ENCODE results near the gene RGS17.

The RGS17 gene

DNA sequence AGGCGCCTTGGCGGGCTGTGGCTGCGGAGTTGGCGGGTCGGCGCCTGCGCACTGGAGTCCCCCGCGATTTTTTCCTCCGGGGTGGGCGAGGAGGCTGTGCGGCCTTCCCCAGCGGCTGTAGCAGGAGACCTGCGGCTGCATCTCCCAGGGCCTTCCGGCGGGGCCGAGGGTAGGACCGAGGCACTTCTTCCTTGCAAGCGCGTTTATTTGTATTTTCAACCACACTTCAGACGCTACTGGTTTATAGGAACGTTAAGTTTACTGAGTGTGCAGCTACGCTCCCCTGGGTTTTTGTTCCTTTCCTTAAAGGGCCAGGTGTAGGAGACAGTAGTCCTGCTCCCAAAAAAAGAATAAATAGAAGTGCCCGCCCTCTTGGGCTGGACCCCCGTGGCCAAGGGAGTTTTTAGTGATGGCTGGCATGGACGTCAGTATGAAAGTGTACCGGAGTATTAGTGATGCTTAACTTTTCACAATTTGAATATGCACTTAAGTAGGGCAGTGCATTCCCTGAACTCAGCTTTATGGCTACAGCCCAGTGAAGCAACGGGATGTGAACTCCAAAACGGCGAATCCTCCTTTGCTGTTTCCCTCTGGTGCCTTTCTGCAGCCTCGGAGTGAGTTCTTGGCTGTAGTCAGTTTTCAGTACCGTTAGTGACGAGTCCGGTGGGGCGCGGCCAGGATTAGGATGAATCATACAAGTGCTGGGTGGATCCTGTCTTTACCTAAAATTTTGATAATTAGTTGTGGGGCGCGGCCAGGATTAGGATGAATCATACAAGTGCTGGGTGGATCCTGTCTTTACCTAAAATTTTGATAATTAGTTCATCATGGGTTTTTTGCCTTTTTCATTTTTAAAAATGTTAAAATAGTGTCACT lies 147.2 kb downstream of the RGS17 start:
- no peaks in the 10 kb centered on the region for H3K36me3 ChIP-seq (ENCODE audit: control insufficient read depth in 5 of 5, insufficient read depth in 5 of 5, low read length in 5 of 5)
- H3K9ac ChIP-seq (ENCODE audit: low read length in 5 of 5): peak overlapping the region; percentile 68 to 97 (median 86)
- no peaks in the 10 kb centered on the region for H3K9me3 ChIP-seq (ENCODE audit: control insufficient read depth in 5 of 5, low read length in 5 of 5)
- H3K4me1 ChIP-seq (ENCODE audit: control insufficient read depth in 5 of 5, insufficient read depth in 5 of 5, low read length in 5 of 5): peaks cover 2 to 25% (median 23%) of the 10 kb centered on the region in 5 donors
- H3K27ac ChIP-seq (ENCODE audit: low read depth, low read length): peak overlapping the region; percentile 90
- peaks cover 0 to 3% (median 0%) of the 10 kb centered on the region in 5 donors for H3K27me3 ChIP-seq (ENCODE audit: control insufficient read depth in 5 of 5, insufficient read depth in 4 of 5, low read length in 5 of 5)
- peak overlapping the region; percentile 79 to 94 (median 85) for H3K4me3 ChIP-seq (ENCODE audit: low read depth in 1 of 5, low read length in 5 of 5)

DNA sequence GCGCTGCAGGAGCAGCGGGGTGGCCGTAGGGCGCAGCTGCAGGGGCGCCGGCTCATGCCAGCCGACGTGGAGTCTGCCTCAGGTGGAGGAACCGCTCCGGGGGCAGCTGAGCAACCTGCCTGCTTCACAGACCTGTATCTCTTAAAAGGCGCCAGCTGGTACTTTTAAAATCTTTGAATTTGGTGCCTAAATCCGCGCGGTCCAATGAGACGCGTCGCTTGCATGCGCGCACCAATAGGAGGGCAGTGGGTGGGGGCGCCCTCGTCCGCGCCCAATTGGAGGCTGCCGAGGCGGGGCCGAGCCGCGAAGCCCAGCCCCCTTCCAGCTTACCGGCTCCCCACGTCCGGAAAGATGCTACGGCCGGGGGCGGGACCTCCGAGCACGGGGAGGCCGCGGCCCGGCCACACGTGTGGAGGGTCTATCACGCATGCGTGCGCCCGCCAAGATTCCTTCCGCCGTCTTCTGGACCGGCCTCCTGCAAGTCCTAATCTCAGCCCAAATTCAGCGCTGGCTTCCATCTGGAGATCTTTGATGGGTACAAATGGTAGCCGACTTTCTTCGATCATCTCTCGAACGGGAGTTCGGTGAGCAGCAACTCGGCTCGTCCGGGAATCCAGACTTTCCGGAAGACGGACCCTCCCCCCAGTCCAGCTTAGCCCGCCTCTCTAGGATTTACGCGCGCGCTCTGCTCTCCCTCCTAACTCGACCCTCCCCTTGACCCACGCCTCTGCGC lies 148.0 kb downstream of the RGS17 start, which contains the start of gene FBXO5:
Gene FBXO5, minus strand, starts transcription at position 138 of the 733 bp plus-strand sequence. Its CDS starts 82 bp downstream, at position 56.
- peak within 1 kb of the TSS; percentile 90 for H3K27ac ChIP-seq (ENCODE audit: low read depth, low read length)
- no peaks in the 10 kb centered on the region for H3K9me3 ChIP-seq (ENCODE audit: control insufficient read depth in 5 of 5, low read length in 5 of 5)
- H3K9ac ChIP-seq (ENCODE audit: low read length in 5 of 5): peak within 1 kb of the TSS; percentile 68 to 97 (median 86)

DNA sequence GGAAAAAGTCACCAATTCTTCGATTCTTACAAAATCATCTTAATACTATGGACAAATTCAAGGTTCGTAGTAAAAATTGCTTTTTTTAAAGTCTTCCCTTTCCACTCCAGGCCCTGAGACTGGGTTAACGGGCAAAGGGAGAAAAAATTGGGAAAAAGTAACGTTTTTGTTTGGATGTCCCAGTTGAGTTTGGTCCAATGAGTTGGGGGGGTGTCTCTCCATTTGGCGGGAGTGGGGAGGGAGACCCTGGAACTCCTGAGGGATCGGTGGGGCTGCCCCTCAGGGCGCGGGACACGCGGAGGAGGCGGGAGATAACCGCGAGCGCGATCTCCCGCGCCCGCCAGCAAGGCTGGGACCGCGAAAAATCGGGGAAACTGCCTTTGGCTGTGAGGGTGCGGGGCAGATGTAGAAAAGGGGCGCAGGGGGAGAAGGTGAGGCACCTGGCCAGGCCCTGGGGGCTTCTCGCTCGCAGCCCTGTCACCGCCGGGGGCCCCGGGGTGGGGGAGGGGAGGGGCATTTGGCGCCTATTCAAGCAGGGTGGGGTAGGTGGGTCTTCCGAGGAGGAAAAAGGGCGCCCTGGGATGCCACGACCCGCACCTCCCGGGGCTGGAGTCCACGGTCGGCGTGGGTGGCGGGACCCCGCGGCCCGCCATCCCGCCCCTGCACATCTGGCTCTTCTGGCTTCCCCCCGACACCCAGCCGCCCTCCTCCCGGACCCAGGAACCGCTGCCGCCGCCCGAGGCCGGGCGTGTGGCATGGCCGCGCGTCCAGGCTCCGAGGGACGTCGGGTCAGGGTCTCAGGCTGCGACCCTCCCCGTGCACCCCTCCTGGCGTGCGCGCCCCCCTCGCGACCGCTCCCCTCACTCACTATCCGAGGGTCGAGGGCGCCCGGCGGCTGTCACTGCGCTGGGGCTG lies 148.8 kb downstream of the RGS17 start:
- no peak overlapping the region for H3K9ac ChIP-seq (ENCODE audit: low read length in 5 of 5)
- H3K4me1 ChIP-seq (ENCODE audit: control insufficient read depth in 5 of 5, insufficient read depth in 5 of 5, low read length in 5 of 5): peaks cover 2 to 25% (median 23%) of the 10 kb centered on the region in 5 donors
- H3K27me3 ChIP-seq (ENCODE audit: control insufficient read depth in 5 of 5, insufficient read depth in 4 of 5, low read length in 5 of 5): peaks cover 0 to 3% (median 0%) of the 10 kb centered on the region in 5 donors
- no peaks in the 10 kb centered on the region for H3K9me3 ChIP-seq (ENCODE audit: control insufficient read depth in 5 of 5, low read length in 5 of 5)
- H3K4me3 ChIP-seq (ENCODE audit: low read depth in 1 of 5, low read length in 5 of 5): peak overlapping the region in 4 of 5 donors; percentile 70 to 85 (median 79)
- H3K36me3 ChIP-seq (ENCODE audit: control insufficient read depth in 5 of 5, insufficient read depth in 5 of 5, low read length in 5 of 5): no peaks in the 10 kb centered on the region
- no peak overlapping the region for H3K27ac ChIP-seq (ENCODE audit: low read depth, low read length)

More for the DNA sequence above, 148.0 kb downstream of the RGS17 start, which contains the start of gene FBXO5:
- Histone ChIP-seq H3K36me3 (ENCODE audit: control insufficient read depth in 5 of 5, insufficient read depth in 5 of 5, low read length in 5 of 5) (no peaks in the 10 kb centered on the region), H3K4me3 (ENCODE audit: low read depth in 1 of 5, low read length in 5 of 5) (peak within 1 kb of the TSS; percentile 79 to 94 (median 85)), H3K4me1 (ENCODE audit: control insufficient read depth in 5 of 5, insufficient read depth in 5 of 5, low read length in 5 of 5) (peaks cover 2 to 25% (median 23%) of the 10 kb centered on the region in 5 donors), H3K27me3 (ENCODE audit: control insufficient read depth in 5 of 5, insufficient read depth in 4 of 5, low read length in 5 of 5) (peaks cover 0 to 3% (median 0%) of the 10 kb centered on the region in 5 donors)

DNA sequence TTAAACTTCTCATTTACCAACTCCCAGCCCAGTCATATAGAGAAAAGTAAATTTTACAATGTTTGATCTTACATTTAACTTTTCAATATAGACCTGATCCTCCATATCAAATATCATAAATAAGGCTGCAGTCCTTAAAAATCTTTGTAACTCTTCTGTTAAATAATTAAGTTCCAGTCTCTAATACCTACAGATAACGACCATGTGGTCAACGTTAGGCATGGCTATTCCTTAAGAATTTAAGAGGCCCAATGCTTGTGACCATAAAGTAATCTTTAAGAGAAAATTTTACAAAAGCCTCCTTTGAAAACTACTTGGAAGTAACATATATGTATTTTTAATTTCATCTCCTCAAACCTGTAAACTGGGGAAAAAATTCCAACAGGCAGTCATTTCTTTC lies 149.9 kb downstream of the RGS17 start:
- H3K36me3 ChIP-seq (ENCODE audit: control insufficient read depth in 5 of 5, insufficient read depth in 5 of 5, low read length in 5 of 5): no peaks in the 10 kb centered on the region
- no peak overlapping the region for H3K27ac ChIP-seq (ENCODE audit: low read depth, low read length)
- peaks cover 0 to 3% (median 0%) of the 10 kb centered on the region in 5 donors for H3K27me3 ChIP-seq (ENCODE audit: control insufficient read depth in 5 of 5, insufficient read depth in 4 of 5, low read length in 5 of 5)
- H3K9me3 ChIP-seq (ENCODE audit: control insufficient read depth in 5 of 5, low read length in 5 of 5): no peaks in the 10 kb centered on the region
- no peak overlapping the region for H3K9ac ChIP-seq (ENCODE audit: low read length in 5 of 5)
- no peak overlapping the region for H3K4me3 ChIP-seq (ENCODE audit: low read depth in 1 of 5, low read length in 5 of 5)
- H3K4me1 ChIP-seq (ENCODE audit: control insufficient read depth in 5 of 5, insufficient read depth in 5 of 5, low read length in 5 of 5): peaks cover 2 to 25% (median 23%) of the 10 kb centered on the region in 5 donors

DNA sequence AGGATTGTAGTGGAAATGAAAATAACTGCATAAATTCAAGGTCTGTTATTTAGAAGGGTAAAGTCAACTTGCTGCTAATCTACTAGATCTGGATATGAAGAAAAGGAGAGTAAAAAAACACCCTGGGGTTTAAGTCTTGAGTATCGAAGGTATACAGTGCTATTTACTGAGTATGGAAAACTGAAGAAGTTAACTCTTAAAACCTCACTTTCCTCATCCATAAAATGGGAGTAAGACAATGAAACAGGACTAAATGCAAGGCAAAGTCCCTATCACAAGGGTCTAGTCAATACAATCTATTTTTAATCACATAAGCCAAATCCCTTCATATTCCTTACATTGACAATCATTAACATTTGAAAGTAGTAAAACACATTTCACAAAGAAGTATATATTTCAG lies 150.4 kb downstream of the RGS17 start:
- H3K4me3 ChIP-seq (ENCODE audit: low read depth in 1 of 5, low read length in 5 of 5): no peak overlapping the region
- H3K4me1 ChIP-seq (ENCODE audit: control insufficient read depth in 5 of 5, insufficient read depth in 5 of 5, low read length in 5 of 5): peaks cover 2 to 25% (median 23%) of the 10 kb centered on the region in 5 donors
- H3K36me3 ChIP-seq (ENCODE audit: control insufficient read depth in 5 of 5, insufficient read depth in 5 of 5, low read length in 5 of 5): no peaks in the 10 kb centered on the region
- no peak overlapping the region for H3K27ac ChIP-seq (ENCODE audit: low read depth, low read length)
- no peak overlapping the region for H3K9ac ChIP-seq (ENCODE audit: low read length in 5 of 5)
- peaks cover 0 to 3% (median 0%) of the 10 kb centered on the region in 5 donors for H3K27me3 ChIP-seq (ENCODE audit: control insufficient read depth in 5 of 5, insufficient read depth in 4 of 5, low read length in 5 of 5)
- no peaks in the 10 kb centered on the region for H3K9me3 ChIP-seq (ENCODE audit: control insufficient read depth in 5 of 5, low read length in 5 of 5)

DNA sequence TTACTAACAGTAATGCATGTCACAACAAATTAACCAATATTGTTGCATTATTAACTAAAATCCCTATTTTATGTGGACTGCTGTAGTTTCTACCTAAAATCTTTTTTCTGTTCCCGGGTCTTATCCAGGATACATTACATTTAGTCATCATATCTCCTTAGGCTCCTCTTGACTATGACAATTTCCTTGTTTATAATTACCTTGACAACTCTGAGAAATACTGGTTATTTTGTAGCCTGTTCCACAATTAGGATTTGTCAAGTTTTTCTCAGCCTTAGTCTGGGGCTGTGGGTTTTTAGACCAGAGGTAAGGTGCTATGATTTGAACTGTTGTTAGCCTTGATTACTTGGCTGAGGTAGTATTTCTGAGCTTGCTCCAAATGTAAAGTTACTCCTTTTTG lies 152.0 kb downstream of the RGS17 start:
- Histone ChIP-seq H3K4me1 (ENCODE audit: control insufficient read depth in 5 of 5, insufficient read depth in 5 of 5, low read length in 5 of 5) (peaks cover 2 to 18% (median 16%) of the 10 kb centered on the region in 5 donors), H3K36me3 (ENCODE audit: control insufficient read depth in 5 of 5, insufficient read depth in 5 of 5, low read length in 5 of 5) (peaks cover 0 to 3% (median 0%) of the 10 kb centered on the region in 5 donors), H3K9ac (ENCODE audit: low read length in 5 of 5) (no peak overlapping the region), H3K27me3 (ENCODE audit: control insufficient read depth in 5 of 5, insufficient read depth in 4 of 5, low read length in 5 of 5) (peaks cover 0 to 3% (median 0%) of the 10 kb centered on the region in 5 donors), H3K27ac (ENCODE audit: low read depth, low read length) (no peak overlapping the region), H3K4me3 (ENCODE audit: low read depth in 1 of 5, low read length in 5 of 5) (no peak overlapping the region), H3K9me3 (ENCODE audit: control insufficient read depth in 5 of 5, low read length in 5 of 5) (no peaks in the 10 kb centered on the region)

DNA sequence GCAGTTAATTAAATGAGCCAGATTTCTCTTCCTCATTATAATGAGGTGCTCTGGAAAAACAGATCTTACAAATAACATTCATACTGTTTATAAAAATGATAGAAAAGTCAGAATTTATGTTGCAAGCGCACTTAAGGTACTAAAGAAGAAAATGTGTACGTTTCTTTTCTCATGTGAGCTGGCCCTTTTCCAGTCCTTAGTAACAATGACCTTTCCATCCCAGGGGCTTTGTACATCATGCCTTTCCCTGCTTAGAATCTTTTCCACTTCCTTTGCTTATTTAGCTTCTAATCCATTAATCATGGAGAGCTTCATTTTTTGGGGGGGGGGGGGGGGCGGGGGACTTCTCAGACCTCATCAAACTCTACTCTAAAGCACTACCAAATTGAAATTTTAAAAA lies 153.0 kb downstream of the RGS17 start:
- no peak overlapping the region for H3K9ac ChIP-seq (ENCODE audit: low read length in 5 of 5)
- peaks cover 0 to 3% (median 0%) of the 10 kb centered on the region in 5 donors for H3K27me3 ChIP-seq (ENCODE audit: control insufficient read depth in 5 of 5, insufficient read depth in 4 of 5, low read length in 5 of 5)
- no peaks in the 10 kb centered on the region for H3K9me3 ChIP-seq (ENCODE audit: control insufficient read depth in 5 of 5, low read length in 5 of 5)

DNA sequence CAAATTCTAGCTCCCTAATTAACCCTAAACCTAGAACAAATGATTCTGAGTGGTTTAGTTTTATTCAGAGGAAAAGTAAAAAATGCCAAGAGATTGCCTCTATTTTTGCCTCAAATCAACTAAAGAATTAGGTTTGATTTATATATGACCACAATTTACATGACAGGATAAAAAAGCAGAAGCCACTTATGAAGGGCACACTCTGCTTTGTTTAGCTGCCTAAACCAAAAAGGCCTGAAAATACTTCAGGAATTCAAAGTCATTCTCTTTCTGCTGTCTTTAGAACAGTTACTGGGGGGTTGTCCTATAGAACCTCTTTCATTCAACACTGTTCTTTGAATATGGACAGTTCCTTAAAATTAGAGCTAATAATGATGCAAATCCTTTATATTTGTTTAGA lies 153.5 kb downstream of the RGS17 start:
- Histone ChIP-seq H3K9me3 (ENCODE audit: control insufficient read depth in 5 of 5, low read length in 5 of 5) (no peaks in the 10 kb centered on the region), H3K36me3 (ENCODE audit: control insufficient read depth in 5 of 5, insufficient read depth in 5 of 5, low read length in 5 of 5) (peaks cover 0 to 9% (median 3%) of the 10 kb centered on the region in 5 donors), H3K4me1 (ENCODE audit: control insufficient read depth in 5 of 5, insufficient read depth in 5 of 5, low read length in 5 of 5) (peaks cover 0 to 9% (median 7%) of the 10 kb centered on the region in 5 donors)

More for the DNA sequence above, 153.0 kb downstream of the RGS17 start:
- H3K27ac ChIP-seq (ENCODE audit: low read depth, low read length): no peak overlapping the region
- no peak overlapping the region for H3K4me3 ChIP-seq (ENCODE audit: low read depth in 1 of 5, low read length in 5 of 5)
- peaks cover 0 to 5% (median 3%) of the 10 kb centered on the region in 5 donors for H3K36me3 ChIP-seq (ENCODE audit: control insufficient read depth in 5 of 5, insufficient read depth in 5 of 5, low read length in 5 of 5)
- peaks cover 0 to 12% (median 10%) of the 10 kb centered on the region in 5 donors for H3K4me1 ChIP-seq (ENCODE audit: control insufficient read depth in 5 of 5, insufficient read depth in 5 of 5, low read length in 5 of 5)

DNA sequence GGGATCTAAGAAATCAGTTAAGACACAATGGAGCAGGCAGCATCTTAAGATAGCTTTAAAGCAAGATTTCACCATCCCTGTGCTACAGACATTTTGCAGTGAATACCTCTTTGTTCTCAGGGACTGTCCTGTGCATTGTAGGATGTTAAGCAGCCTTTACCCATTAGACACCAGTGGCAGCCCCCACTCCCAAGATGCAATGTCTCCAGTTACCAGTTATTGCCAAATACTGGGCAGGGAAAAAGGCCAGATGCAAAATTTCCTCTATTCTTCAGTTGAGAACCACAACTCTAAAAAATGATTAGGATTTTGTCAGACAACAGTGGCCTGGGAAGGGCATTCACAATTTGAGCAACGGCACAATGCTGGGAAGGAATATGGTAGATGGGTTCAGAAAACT lies 154.3 kb downstream of the RGS17 start:
- peaks cover 3 to 15% (median 4%) of the 10 kb centered on the region in 5 donors for H3K36me3 ChIP-seq (ENCODE audit: control insufficient read depth in 5 of 5, insufficient read depth in 5 of 5, low read length in 5 of 5)
- H3K9me3 ChIP-seq (ENCODE audit: control insufficient read depth in 5 of 5, low read length in 5 of 5): no peaks in the 10 kb centered on the region
- H3K27me3 ChIP-seq (ENCODE audit: control insufficient read depth in 5 of 5, insufficient read depth in 4 of 5, low read length in 5 of 5): no peaks in the 10 kb centered on the region
- H3K4me1 ChIP-seq (ENCODE audit: control insufficient read depth in 5 of 5, insufficient read depth in 5 of 5, low read length in 5 of 5): peaks cover 0 to under 1% (median 0%) of the 10 kb centered on the region in 5 donors
- no peak overlapping the region for H3K4me3 ChIP-seq (ENCODE audit: low read depth in 1 of 5, low read length in 5 of 5)
- no peak overlapping the region for H3K27ac ChIP-seq (ENCODE audit: low read depth, low read length)
- H3K9ac ChIP-seq (ENCODE audit: low read length in 5 of 5): no peak overlapping the region

More for the DNA sequence above, 153.5 kb downstream of the RGS17 start:
- H3K27ac ChIP-seq (ENCODE audit: low read depth, low read length): no peak overlapping the region
- H3K27me3 ChIP-seq (ENCODE audit: control insufficient read depth in 5 of 5, insufficient read depth in 4 of 5, low read length in 5 of 5): peaks cover 0 to 3% (median 0%) of the 10 kb centered on the region in 5 donors
- H3K4me3 ChIP-seq (ENCODE audit: low read depth in 1 of 5, low read length in 5 of 5): no peak overlapping the region
- no peak overlapping the region for H3K9ac ChIP-seq (ENCODE audit: low read length in 5 of 5)

Measured in subcutaneous abdominal adipose tissue (tissue), 5 donors.